MM.1S (cell line): ENCODE measurements around the gene ENTPD6.

Experiments used
- DNase-seq: peaks from one replicate; pipeline ENCODE4 v3.0.0-alpha.2; 2015
- H2AFZ ChIP-seq: fragments of 300-600 bp; sonication (generic); 2 replicates; pipeline ENCODE4 v1.6.0; 2016; ENCODE audit warnings: antibody characterized with exemption, low read length
- H3F3A ChIP-seq: fragments of 300-600 bp; sonication (generic); 2 replicates; pipeline ENCODE4 v1.6.1; 2016; ENCODE audit warnings: mild to moderate bottlenecking, antibody characterized with exemption, low read length, moderate library complexity, mixed read lengths; ENCODE audit not compliant: insufficient read depth
- H3K27ac ChIP-seq: fragments of 300-600 bp; sonication (generic); 2 replicates; pipeline ENCODE4 v1.5.1; 2016; ENCODE audit warnings: mild to moderate bottlenecking, low read length
- H3K27me3 ChIP-seq: fragments of 300-600 bp; sonication (generic); replicated peaks from 2 replicates; pipeline ENCODE4 v1.6.0; 2016; ENCODE audit warnings: low read length; ENCODE audit not compliant: insufficient read depth
- H3K36me3 ChIP-seq: fragments of 300-600 bp; sonication (generic); replicated peaks from 2 replicates; pipeline ENCODE4 v1.6.1; 2016; ENCODE audit warnings: mild to moderate bottlenecking, low read length, mixed read lengths; ENCODE audit not compliant: insufficient read depth
- H3K4me1 ChIP-seq: fragments of 300-600 bp; sonication (generic); 2 replicates; pipeline ENCODE4 v1.6.1; 2016; ENCODE audit warnings: low read length, mixed read lengths
- H3K4me2 ChIP-seq: fragments of 300-600 bp; sonication (generic); 2 replicates; pipeline ENCODE4 v1.6.0; 2016; ENCODE audit warnings: low read depth, low read length
- H3K4me3 ChIP-seq: fragments of 300-600 bp; sonication (generic); 2 replicates; pipeline ENCODE4 v1.5.1; 2016; ENCODE audit warnings: low read length, mixed read lengths
- H3K79me2 ChIP-seq: fragments of 300-600 bp; sonication (generic); 2 replicates; pipeline ENCODE4 v1.6.1; 2016; ENCODE audit warnings: mixed run types, low read length, mixed read lengths
- H3K9ac ChIP-seq: fragments of 300-600 bp; sonication (generic); 2 replicates; pipeline ENCODE4 v1.6.1; 2016; ENCODE audit warnings: low read length, mixed read lengths
- H3K9me2 ChIP-seq: fragments of 300-600 bp; sonication (generic); replicated peaks from 2 replicates; pipeline ENCODE4 v1.6.1; 2016; ENCODE audit warnings: mild to moderate bottlenecking, low read length, mixed read lengths; ENCODE audit not compliant: insufficient read depth
- H3K9me3 ChIP-seq: fragments of 300-600 bp; sonication (generic); replicated peaks from 2 replicates; pipeline ENCODE4 v1.6.1; 2016; ENCODE audit warnings: mild to moderate bottlenecking, low read length, mixed read lengths; ENCODE audit not compliant: insufficient read depth
- H4K20me1 ChIP-seq: fragments of 300-600 bp; sonication (generic); 2 replicates; pipeline ENCODE4 v1.6.1; 2016; ENCODE audit warnings: mild to moderate bottlenecking, low read length, moderate library complexity, mixed read lengths; ENCODE audit not compliant: insufficient read depth
- EZH2 ChIP-seq: fragments of 300-600 bp; sonication (generic); optimal IDR thresholded peaks from 2 replicates; pipeline ENCODE3; 2017; ENCODE audit warnings: low read depth, mild to moderate bottlenecking, antibody characterized with exemption, low read length, mixed read lengths
- EZH2phosphoT487 ChIP-seq: fragments of 300-600 bp; sonication (generic); IDR thresholded peaks from 2 replicates; pipeline ENCODE4 v1.6.1; 2018; ENCODE audit warnings: antibody characterized with exemption, low read length
- TF ChIP-seq, protein P1 (sequence below): fragments of 300-600 bp; sonication (generic); IDR thresholded peaks from 2 replicates; pipeline ENCODE4 v1.5.1; 2016; ENCODE audit warnings: antibody characterized with exemption, low read length, mixed read lengths

The ENTPD6 gene

DNA sequence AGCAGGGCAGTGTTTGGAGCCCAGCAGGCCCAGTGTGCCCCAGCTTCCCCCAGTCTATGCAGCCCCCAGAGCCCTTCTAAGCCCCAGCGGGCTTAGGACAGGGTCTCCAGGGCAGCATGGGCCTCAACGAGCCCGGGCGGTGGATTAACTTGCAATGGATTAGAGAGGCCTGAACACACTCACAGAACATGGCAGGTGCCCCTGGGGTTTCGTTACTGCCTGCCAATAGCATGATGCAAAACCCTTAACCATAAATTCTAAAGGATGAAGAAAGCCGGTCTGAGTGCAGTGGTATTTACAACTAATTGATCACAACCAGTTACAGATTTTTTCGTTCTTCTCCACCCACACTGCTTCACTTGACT lies 18.9 kb downstream of the ENTPD6 start:
- no peaks in the 10 kb centered on the region for H3K9me2 ChIP-seq
- peaks cover 6% of the 10 kb centered on the region; the same call in 1 of the 2 replicates for H3K36me3 ChIP-seq
- H3K4me1 ChIP-seq = no peaks in the 10 kb centered on the region
- no peaks in the 10 kb centered on the region for H3K27me3 ChIP-seq
- H3K4me2 ChIP-seq = no peak overlapping the region
- TF ChIP-seq, protein P1, sequence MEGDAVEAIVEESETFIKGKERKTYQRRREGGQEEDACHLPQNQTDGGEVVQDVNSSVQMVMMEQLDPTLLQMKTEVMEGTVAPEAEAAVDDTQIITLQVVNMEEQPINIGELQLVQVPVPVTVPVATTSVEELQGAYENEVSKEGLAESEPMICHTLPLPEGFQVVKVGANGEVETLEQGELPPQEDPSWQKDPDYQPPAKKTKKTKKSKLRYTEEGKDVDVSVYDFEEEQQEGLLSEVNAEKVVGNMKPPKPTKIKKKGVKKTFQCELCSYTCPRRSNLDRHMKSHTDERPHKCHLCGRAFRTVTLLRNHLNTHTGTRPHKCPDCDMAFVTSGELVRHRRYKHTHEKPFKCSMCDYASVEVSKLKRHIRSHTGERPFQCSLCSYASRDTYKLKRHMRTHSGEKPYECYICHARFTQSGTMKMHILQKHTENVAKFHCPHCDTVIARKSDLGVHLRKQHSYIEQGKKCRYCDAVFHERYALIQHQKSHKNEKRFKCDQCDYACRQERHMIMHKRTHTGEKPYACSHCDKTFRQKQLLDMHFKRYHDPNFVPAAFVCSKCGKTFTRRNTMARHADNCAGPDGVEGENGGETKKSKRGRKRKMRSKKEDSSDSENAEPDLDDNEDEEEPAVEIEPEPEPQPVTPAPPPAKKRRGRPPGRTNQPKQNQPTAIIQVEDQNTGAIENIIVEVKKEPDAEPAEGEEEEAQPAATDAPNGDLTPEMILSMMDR = no peak
- TF ChIP-seq EZH2 (no peak), EZH2phosphoT487 (no peak)
- H3F3A ChIP-seq = no peaks in the 10 kb centered on the region
- no peak overlapping the region for H2AFZ ChIP-seq
- no peak for DNase-seq
- H3K4me3 ChIP-seq = no peak overlapping the region
- H3K79me2 ChIP-seq = peaks cover 4% of the 10 kb centered on the region; the same call in 1 of the 2 replicates
- H3K9me3 ChIP-seq = no peaks in the 10 kb centered on the region
- H4K20me1 ChIP-seq = no peaks in the 10 kb centered on the region
- H3K9ac ChIP-seq = no peak overlapping the region
- no peak overlapping the region for H3K27ac ChIP-seq

DNA sequence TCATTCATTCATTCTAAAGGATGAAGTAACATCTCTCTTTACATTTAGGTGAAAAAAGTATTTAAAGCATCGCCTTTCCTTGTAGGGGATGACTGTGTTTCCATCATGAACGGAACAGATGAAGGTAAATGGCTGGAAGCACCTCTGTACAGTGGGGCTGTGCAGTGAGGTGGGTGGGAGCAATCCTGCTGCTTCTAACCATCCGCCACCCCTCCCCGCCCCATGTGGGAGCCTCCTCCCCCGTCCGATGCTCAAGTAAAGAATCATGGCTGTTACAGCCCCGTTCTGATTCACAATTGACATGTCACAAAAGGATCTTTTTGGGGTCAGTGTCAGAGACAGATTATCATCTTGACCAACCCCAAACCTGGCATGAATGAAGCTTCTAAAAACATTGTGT lies 19.3 kb downstream of the ENTPD6 start:
- H3K9ac ChIP-seq = no peak overlapping the region
- H3K9me2 ChIP-seq = no peaks in the 10 kb centered on the region
- H3K36me3 ChIP-seq = peaks cover 6% of the 10 kb centered on the region; the same call in 1 of the 2 replicates
- H3K27ac ChIP-seq = no peak overlapping the region
- no peaks in the 10 kb centered on the region for H3K9me3 ChIP-seq
- no peaks in the 10 kb centered on the region for H3K4me1 ChIP-seq
- TF ChIP-seq EZH2 (no peak), EZH2phosphoT487 (no peak)
- TF ChIP-seq, protein P1 = no peak
- H4K20me1 ChIP-seq = no peaks in the 10 kb centered on the region
- peaks cover 1% of the 10 kb centered on the region; the same call in 1 of the 2 replicates for H3K79me2 ChIP-seq
- H2AFZ ChIP-seq = no peak overlapping the region
- H3F3A ChIP-seq = no peaks in the 10 kb centered on the region
- no peak for DNase-seq
- no peaks in the 10 kb centered on the region for H3K27me3 ChIP-seq
- H3K4me3 ChIP-seq = no peak overlapping the region
- no peak overlapping the region for H3K4me2 ChIP-seq

DNA sequence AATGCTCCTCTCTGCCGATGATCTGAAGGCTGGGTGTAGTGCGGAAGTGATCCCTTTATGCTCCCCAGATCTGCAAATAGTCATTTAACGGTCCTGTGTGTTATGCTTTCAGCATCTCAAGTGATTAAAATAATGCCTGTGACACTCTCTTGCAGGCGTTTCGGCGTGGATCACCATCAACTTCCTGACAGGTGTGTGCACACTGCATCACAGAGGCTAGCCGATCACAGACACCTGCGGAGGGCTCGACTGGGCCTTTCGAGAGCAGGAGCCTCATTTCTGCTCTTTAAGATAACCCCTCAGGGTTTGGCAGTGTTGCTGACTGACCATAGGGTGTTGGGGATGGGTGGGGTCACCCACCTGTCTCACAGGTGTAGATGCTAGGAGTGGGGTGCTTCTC lies 20.0 kb downstream of the ENTPD6 start:
- Histone ChIP-seq H3K9ac (no peak overlapping the region), H3K36me3 (0 out of 2 replicates have a peak, but pooled peaks cover 6% of the 10 kb centered on the region), H3K9me3 (no peaks in the 10 kb centered on the region), H3F3A (no peaks in the 10 kb centered on the region), H2AFZ (no peak overlapping the region), H3K4me1 (no peaks in the 10 kb centered on the region), H3K27me3 (no peaks in the 10 kb centered on the region), H3K4me2 (no peak overlapping the region), H4K20me1 (no peaks in the 10 kb centered on the region), H3K27ac (no peak overlapping the region), H3K4me3 (no peak overlapping the region), H3K79me2 (no peaks in the 10 kb centered on the region), H3K9me2 (no peaks in the 10 kb centered on the region)
- no peak for DNase-seq
- TF ChIP-seq, protein P1 = no peak
- TF ChIP-seq EZH2 = no peak
- TF ChIP-seq EZH2phosphoT487 = no peak
